Activated T-cell treated with anti-CD3 and anti-CD28 coated beads, Interleukin-2, amount 50 U/mL, for 72 hours (primary cell): ENCODE results near the gene CPEB4. TPM values are rescaled to one million over a fixed set of nuclear protein-coding genes. Genes with fewer than 3 reads are reported as not detected.

ENCODE experiments used
- ATAC-seq, 2 donors: fragments of 150-1000 bp; cut with Tn5 transposase; replicated peaks in 1 of 2; 2 replicates each; pipeline ENCODE4 v1.10.0; 2021; ENCODE audit warnings: moderate library complexity in 2 of 2, mild to moderate bottlenecking in 1 of 2
- DNase-seq, 2 donors: peaks; one replicate each; pipeline ENCODE4 v3.0.0; 2021 to 2022; ENCODE audit warnings: mixed read lengths in 1 of 2
- H3K27ac Mint-ChIP-seq: one replicate; pipeline ENCODE4 v1.8.0; 2022; ENCODE audit warnings: mild to moderate bottlenecking, moderate library complexity, mixed read lengths
- H3K27me3 Mint-ChIP-seq: one replicate; pipeline ENCODE4 v1.8.0; 2022; ENCODE audit warnings: low read depth, mixed read lengths
- H3K36me3 Mint-ChIP-seq, 2 donors: one replicate each; pipeline ENCODE4 v1.8.0; 2022; ENCODE audit warnings: mixed read lengths in 2 of 2, mild to moderate bottlenecking in 1 of 2; ENCODE audit not compliant: insufficient read depth in 2 of 2
- H3K4me1 Mint-ChIP-seq: one replicate; pipeline ENCODE4 v1.8.0; 2022; ENCODE audit warnings: low read depth, mixed read lengths
- H3K4me3 Mint-ChIP-seq, 2 donors: one replicate each; pipeline ENCODE4 v1.8.0; 2022; ENCODE audit warnings: mild to moderate bottlenecking in 2 of 2, mixed read lengths in 2 of 2, moderate library complexity in 2 of 2
- H3K9me3 Mint-ChIP-seq, 2 donors: one replicate each; pipeline ENCODE4 v1.8.0; 2022; ENCODE audit warnings: mixed read lengths in 2 of 2
- total RNA-seq, 2 donors: library from RNA; stranded (reverse); gene quantifications; one replicate each; pipeline ENCODE4 v1.2.3, GENCODE V29; 2022

Gene CPEB4
- total RNA-seq, result 10 to 100 TPM; 14.4 to 19.0 TPM

- ATAC-seq (peak; percentile 96 to 97), DNase-seq (peak; percentile 96 to 98)
- Mint-ChIP-seq H3K27me3 (no peaks in the 10 kb centered on the region), H3K4me3 (peak within 1 kb of the TSS; percentile 95 to 99), H3K36me3 (peaks cover 0 to 4% of the 10 kb centered on the region in 2 donors), H3K4me1 (peaks cover 75% of the 10 kb centered on the region), H3K9me3 (peaks cover 6 to 8% of the 10 kb centered on the region in 2 donors), H3K27ac (peak within 1 kb of the TSS; percentile 99)
These were observed at the start of gene CPEB4 for GRCh38 chr5:173887610-173888472. CPEB4 (plus strand) TSS chr5:173888349; CDS start chr5:173889734, 1,385 bp downstream.

GRCh38 chr5:173839117-173839713 lies 48.9 kb upstream of the CPEB4 start:
- ATAC-seq (no peak), DNase-seq (no peak)
- Mint-ChIP-seq H3K4me3 (no peak overlapping the region), H3K9me3 (peaks cover 1 to 2% of the 10 kb centered on the region in 2 donors), H3K36me3 (no peaks in the 10 kb centered on the region), H3K27ac (no peak overlapping the region), H3K4me1 (no peaks in the 10 kb centered on the region), H3K27me3 (no peaks in the 10 kb centered on the region)

- ATAC-seq, result no peak
- H3K4me3 Mint-ChIP-seq, result no peak overlapping the region
- peaks cover 1 to 2% of the 10 kb centered on the region in 2 donors for H3K9me3 Mint-ChIP-seq
- H3K27ac Mint-ChIP-seq, result no peak overlapping the region
- H3K36me3 Mint-ChIP-seq, result no peaks in the 10 kb centered on the region
- H3K27me3 Mint-ChIP-seq, result no peaks in the 10 kb centered on the region
- H3K4me1 Mint-ChIP-seq, result no peaks in the 10 kb centered on the region
- DNase-seq, result no peak
These were observed 47.8 kb upstream of the CPEB4 start for GRCh38 chr5:173840111-173840983.

GRCh38 chr5:173841710-173842109 lies 46.4 kb upstream of the CPEB4 start:
- DNase-seq (no peak), ATAC-seq (no peak)
- Mint-ChIP-seq H3K36me3 (peaks cover 0 to 2% of the 10 kb centered on the region in 2 donors), H3K4me1 (no peaks in the 10 kb centered on the region), H3K9me3 (peaks cover 1 to 4% of the 10 kb centered on the region in 2 donors), H3K27ac (no peak overlapping the region), H3K27me3 (no peaks in the 10 kb centered on the region), H3K4me3 (no peak overlapping the region)

- peaks cover 6 to 10% of the 10 kb centered on the region in 2 donors for H3K9me3 Mint-ChIP-seq
These were observed 44.4 kb upstream of the CPEB4 start for GRCh38 chr5:173843794-173844193.

GRCh38 chr5:173845321-173845720 lies 42.8 kb upstream of the CPEB4 start:
- no peak for ATAC-seq
- H3K36me3 Mint-ChIP-seq, result peaks cover 3% of the 10 kb centered on the region in 2 donors
- no peaks in the 10 kb centered on the region for H3K27me3 Mint-ChIP-seq
- H3K4me1 Mint-ChIP-seq, result no peaks in the 10 kb centered on the region
- DNase-seq, result no peak
- no peak overlapping the region for H3K27ac Mint-ChIP-seq
- H3K4me3 Mint-ChIP-seq, result no peak overlapping the region
- peaks cover 6 to 11% of the 10 kb centered on the region in 2 donors for H3K9me3 Mint-ChIP-seq

More at GRCh38 chr5:173843794-173844193, 44.4 kb upstream of the CPEB4 start:
- Mint-ChIP-seq H3K4me3 (no peak overlapping the region), H3K4me1 (no peaks in the 10 kb centered on the region), H3K27me3 (no peaks in the 10 kb centered on the region), H3K27ac (no peak overlapping the region), H3K36me3 (peaks cover 3% of the 10 kb centered on the region in 2 donors)
- ATAC-seq (no peak), DNase-seq (no peak)

- no peaks in the 10 kb centered on the region for H3K4me1 Mint-ChIP-seq
These were observed 41.1 kb upstream of the CPEB4 start for GRCh38 chr5:173846929-173847501.

GRCh38 chr5:173848986-173849596 lies 39.1 kb upstream of the CPEB4 start:
- no peak for ATAC-seq
- peaks cover 13% of the 10 kb centered on the region for H3K27me3 Mint-ChIP-seq
- H3K9me3 Mint-ChIP-seq, result peaks cover 6 to 11% of the 10 kb centered on the region in 2 donors
- no peak overlapping the region for H3K4me3 Mint-ChIP-seq
- H3K27ac Mint-ChIP-seq, result no peak overlapping the region
- H3K4me1 Mint-ChIP-seq, result no peaks in the 10 kb centered on the region
- no peak for DNase-seq
- H3K36me3 Mint-ChIP-seq, result peaks cover 3% of the 10 kb centered on the region in 2 donors

More at GRCh38 chr5:173846929-173847501, 41.1 kb upstream of the CPEB4 start:
- DNase-seq (no peak), ATAC-seq (no peak)
- peaks cover 6 to 11% of the 10 kb centered on the region in 2 donors for H3K9me3 Mint-ChIP-seq
- peaks cover 3% of the 10 kb centered on the region in 2 donors for H3K36me3 Mint-ChIP-seq
- H3K27ac Mint-ChIP-seq, result no peak overlapping the region
- H3K27me3 Mint-ChIP-seq, result peaks cover 13% of the 10 kb centered on the region
- no peak overlapping the region for H3K4me3 Mint-ChIP-seq

GRCh38 chr5:173849908-173850307 lies 38.2 kb upstream of the CPEB4 start:
- peaks cover under 1% of the 10 kb centered on the region for H3K4me1 Mint-ChIP-seq
- peaks cover 6 to 11% of the 10 kb centered on the region in 2 donors for H3K9me3 Mint-ChIP-seq
- H3K27ac Mint-ChIP-seq, result no peak overlapping the region
- peaks cover 3% of the 10 kb centered on the region in 2 donors for H3K36me3 Mint-ChIP-seq
- H3K27me3 Mint-ChIP-seq, result peaks cover 13% of the 10 kb centered on the region
- no peak for ATAC-seq
- no peak overlapping the region for H3K4me3 Mint-ChIP-seq
- no peak for DNase-seq

GRCh38 chr5:173850659-173851058 lies 37.5 kb upstream of the CPEB4 start:
- H3K9me3 Mint-ChIP-seq, result peaks cover 6 to 11% of the 10 kb centered on the region in 2 donors
- H3K27me3 Mint-ChIP-seq, result peaks cover 13% of the 10 kb centered on the region
- ATAC-seq (no peak), DNase-seq (no peak)
- no peak overlapping the region for H3K4me3 Mint-ChIP-seq
- peaks cover 3% of the 10 kb centered on the region in 2 donors for H3K36me3 Mint-ChIP-seq
- H3K4me1 Mint-ChIP-seq, result peaks cover 5% of the 10 kb centered on the region
- H3K27ac Mint-ChIP-seq, result no peak overlapping the region

- no peak overlapping the region for H3K4me3 Mint-ChIP-seq
- peaks cover 13% of the 10 kb centered on the region for H3K27me3 Mint-ChIP-seq
- DNase-seq (no peak), ATAC-seq (no peak)
- H3K36me3 Mint-ChIP-seq, result peaks cover 2 to 3% of the 10 kb centered on the region in 2 donors
- H3K27ac Mint-ChIP-seq, result no peak overlapping the region
- peaks cover 5% of the 10 kb centered on the region for H3K4me1 Mint-ChIP-seq
- H3K9me3 Mint-ChIP-seq, result peaks cover 7 to 9% of the 10 kb centered on the region in 2 donors
These were observed 36.4 kb upstream of the CPEB4 start for GRCh38 chr5:173851595-173852243.
